Tibial nerve (tissue), 4 donors: ENCODE results near the gene SYTL5. TPM values are rescaled to one million over a fixed set of nuclear protein-coding genes. Genes with fewer than 3 reads are reported as not detected.
"Not testable (repeated sequence)": the region's sequence is repeated elsewhere in the genome, so short reads cannot be mapped to it uniquely, and the experiment has no call there.

Source experiments
- DNase-seq, 2 donors: peaks; one replicate each; pipeline ENCODE4 v3.0.0-alpha.2; 2019; ENCODE audit warnings: low spot score in 2 of 2
- H3K27ac ChIP-seq, 4 donors: fragments of 200-600 bp; sonication (generic) in 3 of 4; one replicate each; pipeline ENCODE4 v1.5.1; 2017 to 2019; ENCODE audit warnings: mild to moderate bottlenecking in 1 of 4
- H3K27me3 ChIP-seq, 2 donors: fragments of 200-600 bp; sonication (generic) in 1 of 2; one replicate each; pipeline versions ENCODE4 v1.5.1 to v1.6.0; 2017 to 2019
- H3K36me3 ChIP-seq, 3 donors: fragments of 200-600 bp; sonication (generic); one replicate each; pipeline ENCODE4 v1.5.1; 2018 to 2019
- H3K4me1 ChIP-seq, 4 donors: fragments of 200-600 bp; sonication (generic) in 3 of 4; one replicate each; pipeline ENCODE4 v1.5.1; 2017 to 2019
- H3K4me3 ChIP-seq, 4 donors: fragments of 200-600 bp; sonication (generic) in 3 of 4; one replicate each; pipeline ENCODE4 v1.5.1; 2017 to 2019; ENCODE audit warnings: mild to moderate bottlenecking in 1 of 4, moderate library complexity in 1 of 4
- H3K9me3 ChIP-seq, 4 donors: fragments of 200-600 bp; sonication (generic) in 3 of 4; one replicate each; pipeline ENCODE4 v1.5.1; 2017 to 2019
- CTCF ChIP-seq, 5 experiments: fragments of 200-600 bp in 3 of 5; fragments of 450-650 bp in 2 of 5; sonication (generic) in 3 of 5; IDR thresholded peaks; one replicate each; pipeline ENCODE4 v1.5.1; 2016 to 2019; ENCODE audit warnings: antibody characterized with exemption in 5 of 5, mild to moderate bottlenecking in 3 of 5, moderate library complexity in 2 of 5
- EP300 ChIP-seq, 2 donors: sonication (generic); formaldehyde crosslinking; IDR thresholded peaks; one replicate each; pipeline ENCODE4 v1.6.1; 2017; ENCODE audit warnings: antibody characterized with exemption in 2 of 2, mild to moderate bottlenecking in 1 of 2
- POLR2A ChIP-seq, 2 donors: fragments of 450-650 bp; IDR thresholded peaks; one replicate each; pipeline ENCODE4 v1.6.1; 2017; ENCODE audit warnings: antibody characterized with exemption in 2 of 2, mild to moderate bottlenecking in 2 of 2, moderate library complexity in 2 of 2
- WGBS, 2 donors: methylation state at CpG; one replicate each; pipeline ENCODE4 v1.1.5; 2018; 5-methylcytosine and 5-hydroxymethylcytosine counted together
- total RNA-seq, 4 donors: library from RNA; depleted of rRNA; stranded (reverse); fragments of >200 nt; gene quantifications; one replicate each; pipeline ENCODE4 v1.1.0, GENCODE V29; 2016

The SYTL5 gene
- total RNA-seq, 4 donors from 2014 or later: 0.21 to 0.78 (median 0.37) TPM

- no peaks in the 10 kb centered on the region for H3K36me3 ChIP-seq
- DNase-seq: no peak
- H3K4me1 ChIP-seq: no peaks in the 10 kb centered on the region
- H3K27me3 ChIP-seq: peaks cover 0 to 7% of the 10 kb centered on the region in 2 donors
- H3K9me3 ChIP-seq: no peaks in the 10 kb centered on the region
- no peak overlapping the region for H3K27ac ChIP-seq
- no peak for TF ChIP-seq POLR2A (IDR thresholded peaks at IDR 0.05)
- TF ChIP-seq CTCF (IDR thresholded peaks at IDR 0.05): no peak
- no peak for TF ChIP-seq EP300 (IDR thresholded peaks at IDR 0.05)
- no peak overlapping the region for H3K4me3 ChIP-seq
- WGBS, 2 donors: 69 to 89% methylated on average over 3 of the region's 3 CpGs
These were observed 30.9 kb upstream of the SYTL5 start for GRCh38 chrX:37975421-37975820.

GRCh38 chrX:37976153-37976552, 30.2 kb upstream of the SYTL5 start:
- 70 to 77% methylated on average over 1 of the region's 1 CpG for WGBS, 2 donors
- peaks cover 0 to 7% of the 10 kb centered on the region in 2 donors for H3K27me3 ChIP-seq
- no peaks in the 10 kb centered on the region for H3K9me3 ChIP-seq
- H3K27ac ChIP-seq: no peak overlapping the region
- no peak for DNase-seq
- no peaks in the 10 kb centered on the region for H3K36me3 ChIP-seq
- TF ChIP-seq CTCF (IDR thresholded peaks at IDR 0.05): no peak
- TF ChIP-seq EP300 (IDR thresholded peaks at IDR 0.05): no peak
- no peak for TF ChIP-seq POLR2A (IDR thresholded peaks at IDR 0.05)
- H3K4me3 ChIP-seq: no peak overlapping the region
- H3K4me1 ChIP-seq: no peaks in the 10 kb centered on the region

GRCh38 chrX:37984880-37985279, 21.5 kb upstream of the SYTL5 start:
- no peak overlapping the region for H3K4me3 ChIP-seq
- no peaks in the 10 kb centered on the region for H3K4me1 ChIP-seq
- H3K27me3 ChIP-seq: peaks cover 0 to 7% of the 10 kb centered on the region in 2 donors
- DNase-seq: no peak
- no peaks in the 10 kb centered on the region for H3K9me3 ChIP-seq
- no peaks in the 10 kb centered on the region for H3K36me3 ChIP-seq
- TF ChIP-seq POLR2A (IDR thresholded peaks at IDR 0.05) (no peak), EP300 (IDR thresholded peaks at IDR 0.05) (no peak), CTCF (IDR thresholded peaks at IDR 0.05) (no peak)
- no peak overlapping the region for H3K27ac ChIP-seq

GRCh38 chrX:37986893-37987292, 19.5 kb upstream of the SYTL5 start:
- Histone ChIP-seq H3K9me3 (no peaks in the 10 kb centered on the region), H3K36me3 (no peaks in the 10 kb centered on the region), H3K27ac (no peak overlapping the region), H3K4me3 (no peak overlapping the region), H3K4me1 (no peaks in the 10 kb centered on the region), H3K27me3 (peaks cover 0 to 1% of the 10 kb centered on the region in 2 donors)
- WGBS, 2 donors: 82 to 94% methylated on average over 1 of the region's 1 CpG
- DNase-seq: no peak
- TF ChIP-seq CTCF (IDR thresholded peaks at IDR 0.05) (no peak), POLR2A (IDR thresholded peaks at IDR 0.05) (no peak), EP300 (IDR thresholded peaks at IDR 0.05) (no peak)

GRCh38 chrX:37989304-37989703, 17.0 kb upstream of the SYTL5 start:
- Histone ChIP-seq H3K4me3 (no peak overlapping the region), H3K27ac (no peak overlapping the region), H3K36me3 (no peaks in the 10 kb centered on the region), H3K9me3 (no peaks in the 10 kb centered on the region), H3K4me1 (no peaks in the 10 kb centered on the region), H3K27me3 (no peaks in the 10 kb centered on the region)
- no peak for DNase-seq
- no peak for TF ChIP-seq EP300 (IDR thresholded peaks at IDR 0.05)
- TF ChIP-seq CTCF (IDR thresholded peaks at IDR 0.05): no peak
- no peak for TF ChIP-seq POLR2A (IDR thresholded peaks at IDR 0.05)

- not testable (repeated sequence) for H3K36me3 ChIP-seq, H3K9me3 ChIP-seq, H3K4me1 ChIP-seq, H3K27ac ChIP-seq, H3K4me3 ChIP-seq, DNase-seq, H3K27me3 ChIP-seq
- 61 to 66% methylated on average over 6 of the region's 6 CpGs for WGBS, 2 donors
These were observed 15.1 kb upstream of the SYTL5 start for GRCh38 chrX:37991303-37991702.
